ENCODE results near the gene GPC5. TPM values are rescaled to one million over a fixed set of nuclear protein-coding genes. Genes with fewer than 3 reads are reported as not detected.

The GPC5 gene
- total RNA-seq, 4 donors from 2014 or later: 0.24 to 30.8 (median 1.8) TPM; not detected in 1

DNA sequence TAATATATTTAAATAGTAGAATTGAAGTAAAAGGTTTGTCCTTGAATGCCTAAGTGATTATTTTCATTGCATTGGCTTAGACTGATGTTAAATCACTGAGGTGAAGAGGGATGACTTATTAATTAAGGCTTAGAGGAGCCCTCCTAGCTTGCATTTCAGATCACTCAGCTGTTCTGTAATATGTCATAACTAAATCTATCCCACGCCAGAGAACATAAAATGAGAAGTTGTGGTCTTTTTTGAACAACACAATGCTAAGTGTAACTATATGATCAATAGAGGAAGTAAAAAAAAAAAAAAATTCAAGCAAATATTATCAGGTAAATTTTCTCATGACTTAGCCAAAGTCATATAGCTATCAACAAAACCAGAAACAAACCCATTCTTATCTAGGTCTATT is 752.2 kb downstream of the GPC5 start:
- Histone ChIP-seq H3K4me1 (no peaks in the 10 kb centered on the region), H3K27ac (no peak overlapping the region), H3K9me3 (no peaks in the 10 kb centered on the region), H3K4me3 (no peak overlapping the region), H3K27me3 (no peaks in the 10 kb centered on the region), H3K36me3 (no peaks in the 10 kb centered on the region)
- intact Hi-C loops (cut with DNase I; ENCODE audit: low total_unique reads): no loop called here
- DNase-seq: no peak
- no peak for TF ChIP-seq CTCF (IDR thresholded peaks at IDR 0.05)
- no peak for TF ChIP-seq POLR2A (IDR thresholded peaks at IDR 0.05)

DNA sequence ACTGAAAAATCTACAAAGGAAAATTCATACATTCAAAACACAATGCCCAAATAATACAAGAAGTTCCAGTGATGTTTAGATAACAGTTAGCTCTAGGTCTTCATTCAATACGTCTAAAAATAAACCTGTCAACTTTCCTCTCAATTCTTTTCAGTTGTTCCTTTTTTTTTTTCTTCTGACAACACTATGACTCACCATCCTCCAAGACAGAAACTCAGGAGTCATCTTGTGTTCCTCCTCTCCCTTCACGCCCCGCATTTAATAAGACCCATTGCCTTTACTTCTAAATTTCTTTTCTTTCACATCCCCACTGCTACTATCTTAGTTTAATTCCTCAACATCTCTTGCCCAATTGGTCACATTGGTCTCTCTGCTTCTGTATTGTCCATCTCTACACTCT is 759.9 kb downstream of the GPC5 start:
- intact Hi-C loops (cut with DNase I; ENCODE audit: low total_unique reads): no loop called here
- no peak for DNase-seq
- Histone ChIP-seq H3K27me3 (no peaks in the 10 kb centered on the region), H3K27ac (no peak overlapping the region), H3K4me3 (no peak overlapping the region), H3K9me3 (no peaks in the 10 kb centered on the region), H3K36me3 (no peaks in the 10 kb centered on the region), H3K4me1 (no peaks in the 10 kb centered on the region)
- TF ChIP-seq POLR2A (IDR thresholded peaks at IDR 0.05) (no peak), CTCF (IDR thresholded peaks at IDR 0.05) (no peak)

GRCh38 chr13:92164822-92165221 is 766.4 kb downstream of the GPC5 start:
- intact Hi-C loops (cut with DNase I; ENCODE audit: low total_unique reads): no loop called here
- no peak for DNase-seq
- H3K4me1 ChIP-seq: no peaks in the 10 kb centered on the region
- H3K36me3 ChIP-seq: no peaks in the 10 kb centered on the region
- H3K27ac ChIP-seq: no peak overlapping the region
- H3K4me3 ChIP-seq: no peak overlapping the region
- no peaks in the 10 kb centered on the region for H3K27me3 ChIP-seq
- no peaks in the 10 kb centered on the region for H3K9me3 ChIP-seq
- TF ChIP-seq CTCF (IDR thresholded peaks at IDR 0.05): no peak
- no peak for TF ChIP-seq POLR2A (IDR thresholded peaks at IDR 0.05)

- no peaks in the 10 kb centered on the region for H3K4me1 ChIP-seq
- DNase-seq: no peak
- intact Hi-C loops (cut with DNase I; ENCODE audit: low total_unique reads): no loop called here
- no peaks in the 10 kb centered on the region for H3K36me3 ChIP-seq
- no peak overlapping the region for H3K4me3 ChIP-seq
- TF ChIP-seq POLR2A (IDR thresholded peaks at IDR 0.05): no peak
- TF ChIP-seq CTCF (IDR thresholded peaks at IDR 0.05): no peak
- H3K27ac ChIP-seq: no peak overlapping the region
- H3K27me3 ChIP-seq: no peaks in the 10 kb centered on the region
- H3K9me3 ChIP-seq: no peaks in the 10 kb centered on the region
Observed at GRCh38 chr13:92172191-92172590, 773.8 kb downstream of the GPC5 start.

- Histone ChIP-seq H3K4me3 (no peak overlapping the region), H3K27ac (no peak overlapping the region), H3K4me1 (no peaks in the 10 kb centered on the region), H3K36me3 (no peaks in the 10 kb centered on the region), H3K9me3 (no peaks in the 10 kb centered on the region), H3K27me3 (no peaks in the 10 kb centered on the region)
- TF ChIP-seq CTCF (IDR thresholded peaks at IDR 0.05) (no peak), POLR2A (IDR thresholded peaks at IDR 0.05) (no peak)
- intact Hi-C loops (cut with DNase I; ENCODE audit: low total_unique reads): no loop called here
- no peak for DNase-seq
Observed at GRCh38 chr13:92173254-92173653, 774.8 kb downstream of the GPC5 start.

Measured in uterus (tissue), 4 donors.